ENCODE results near the gene KLK13.

KLK13 gene

GRCh38 chr19:51064534-51065220 is at the start of gene KLK13:
KLK13 (minus strand) TSS chr19:51065092; CDS start chr19:51065067, 25 bp downstream.
- DNase-seq (ENCODE audit: low read depth, low spot score) = no peak

GRCh38 chr19:51114087-51114729 is 49.3 kb upstream of the KLK13 start:
- no peak for DNase-seq (ENCODE audit: low read depth, low spot score)

GRCh38 chr19:51111606-51112005 is 46.7 kb upstream of the KLK13 start:
- DNase-seq (ENCODE audit: low read depth, low spot score) = no peak

GRCh38 chr19:51110666-51110971 is 45.7 kb upstream of the KLK13 start:
- DNase-seq (ENCODE audit: low read depth, low spot score) = no peak

- no peak for DNase-seq (ENCODE audit: low read depth, low spot score)
Measured at GRCh38 chr19:51108805-51109146, 43.9 kb upstream of the KLK13 start.

GRCh38 chr19:51108066-51108804 is 43.3 kb upstream of the KLK13 start, which contains the start of gene CTU1:
CTU1 (minus strand) TSS chr19:51108409; CDS start chr19:51104569, 3,840 bp downstream.
- DNase-seq (ENCODE audit: low read depth, low spot score) = peak; percentile 99

- DNase-seq (ENCODE audit: low read depth, low spot score) = no peak
Measured at GRCh38 chr19:51107406-51108065, 42.6 kb upstream of the KLK13 start.

GRCh38 chr19:51103926-51104341 is 39.0 kb upstream of the KLK13 start:
- DNase-seq (ENCODE audit: low read depth, low spot score) = no peak

GRCh38 chr19:51102991-51103390 is 38.1 kb upstream of the KLK13 start:
- DNase-seq (ENCODE audit: low read depth, low spot score) = no peak

- no peak for DNase-seq (ENCODE audit: low read depth, low spot score)
Measured at GRCh38 chr19:51101171-51101865, 36.4 kb upstream of the KLK13 start.

- DNase-seq (ENCODE audit: low read depth, low spot score) = no peak
Measured at GRCh38 chr19:51100601-51101000, 35.7 kb upstream of the KLK13 start.

- DNase-seq (ENCODE audit: low read depth, low spot score) = no peak
Measured at GRCh38 chr19:51099047-51099382, 34.1 kb upstream of the KLK13 start.

- DNase-seq (ENCODE audit: low read depth, low spot score) = no peak
Measured at GRCh38 chr19:51098365-51099046, 33.6 kb upstream of the KLK13 start.

GRCh38 chr19:51097796-51098195 is 32.9 kb upstream of the KLK13 start:
- DNase-seq (ENCODE audit: low read depth, low spot score) = no peak

GRCh38 chr19:51097166-51097738 is 32.4 kb upstream of the KLK13 start:
- peak; percentile 36 for DNase-seq (ENCODE audit: low read depth, low spot score)

- no peak for DNase-seq (ENCODE audit: low read depth, low spot score)
Measured at GRCh38 chr19:51096473-51097165, 31.7 kb upstream of the KLK13 start.

- no peak for DNase-seq (ENCODE audit: low read depth, low spot score)
Measured at GRCh38 chr19:51094696-51095279, 29.9 kb upstream of the KLK13 start.

GRCh38 chr19:51093510-51094345 is 28.8 kb upstream of the KLK13 start:
- DNase-seq (ENCODE audit: low read depth, low spot score) = no peak

- DNase-seq (ENCODE audit: low read depth, low spot score) = no peak
Measured at GRCh38 chr19:51093101-51093500, 28.2 kb upstream of the KLK13 start.

Measured in activated CD4-positive, CD25-positive, alpha-beta regulatory T cell treated with anti-CD3 and anti-CD28 coated beads, Interleukin-2, amount 50 U/mL, for 16 hours (primary cell).